Measurements from ENCODE around the gene DDX54. TPM values are rescaled to one million over a fixed set of nuclear protein-coding genes. Genes with fewer than 3 reads are reported as not detected.

The DDX54 gene
- total RNA-seq, 1 donor, result 31.2 TPM

GRCh38 chr12:113169697-113170096 is 15.6 kb downstream of the DDX54 start:
- DNase-seq (ENCODE audit: low read depth), result no peak
- TF ChIP-seq CTCF (IDR thresholded peaks at IDR 0.05; ENCODE audit: insufficient read depth, low read length), result no peak
- no peak overlapping the region for H3K4me3 ChIP-seq (ENCODE audit: low read depth, low read length)

GRCh38 chr12:113167868-113168267 is 17.4 kb downstream of the DDX54 start:
- DNase-seq (ENCODE audit: low read depth), result no peak
- no peak for TF ChIP-seq CTCF (IDR thresholded peaks at IDR 0.05; ENCODE audit: insufficient read depth, low read length)

GRCh38 chr12:113165521-113166450 is 19.5 kb downstream of the DDX54 start:
- DNase-seq (ENCODE audit: low read depth), result no peak
- no peak overlapping the region for H3K4me3 ChIP-seq (ENCODE audit: low read depth, low read length)
- TF ChIP-seq CTCF (IDR thresholded peaks at IDR 0.05; ENCODE audit: insufficient read depth, low read length), result no peak

More at GRCh38 chr12:113167868-113168267, 17.4 kb downstream of the DDX54 start:
- no peak overlapping the region for H3K4me3 ChIP-seq (ENCODE audit: low read depth, low read length)

DNA sequence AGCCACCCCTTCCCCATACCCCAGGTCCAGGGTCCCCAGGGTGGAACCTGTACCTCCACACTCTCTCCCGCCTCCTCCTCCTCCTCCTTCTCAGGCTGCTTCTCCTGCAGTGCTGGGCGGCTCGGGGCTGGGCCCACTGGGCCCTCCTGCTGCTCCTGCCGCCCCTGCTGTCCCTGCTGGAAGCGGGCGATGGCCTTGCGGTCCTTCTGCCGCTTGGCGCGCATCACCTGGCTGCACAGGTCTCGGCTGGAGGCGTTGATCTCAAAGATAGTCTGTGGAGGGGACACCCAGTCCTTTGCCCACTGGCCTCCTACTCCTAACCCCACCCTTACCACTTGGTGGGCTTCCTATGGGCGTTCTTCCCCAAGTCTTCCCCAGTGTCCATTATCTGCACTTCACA is 21.3 kb downstream of the DDX54 start:
- no peak for DNase-seq (ENCODE audit: low read depth)
- H3K4me3 ChIP-seq (ENCODE audit: low read depth, low read length), result no peak overlapping the region
- no peak for TF ChIP-seq CTCF (IDR thresholded peaks at IDR 0.05; ENCODE audit: insufficient read depth, low read length)

- no peak for TF ChIP-seq CTCF (IDR thresholded peaks at IDR 0.05; ENCODE audit: insufficient read depth, low read length)
- DNase-seq (ENCODE audit: low read depth), result no peak
- H3K4me3 ChIP-seq (ENCODE audit: low read depth, low read length), result no peak overlapping the region
Observed at GRCh38 chr12:113163030-113163360, 22.3 kb downstream of the DDX54 start.

- DNase-seq (ENCODE audit: low read depth), result no peak
- no peak for TF ChIP-seq CTCF (IDR thresholded peaks at IDR 0.05; ENCODE audit: insufficient read depth, low read length)
- H3K4me3 ChIP-seq (ENCODE audit: low read depth, low read length), result no peak overlapping the region
Observed at GRCh38 chr12:113162102-113163029, 22.9 kb downstream of the DDX54 start.

All from fibroblast of the aortic adventitia (primary cell).